ENCODE data around the gene FAM13A.
"Not testable (repeated sequence)": the region's sequence is repeated elsewhere in the genome, so short reads cannot be mapped to it uniquely, and the experiment has no call there.

FAM13A gene

DNA sequence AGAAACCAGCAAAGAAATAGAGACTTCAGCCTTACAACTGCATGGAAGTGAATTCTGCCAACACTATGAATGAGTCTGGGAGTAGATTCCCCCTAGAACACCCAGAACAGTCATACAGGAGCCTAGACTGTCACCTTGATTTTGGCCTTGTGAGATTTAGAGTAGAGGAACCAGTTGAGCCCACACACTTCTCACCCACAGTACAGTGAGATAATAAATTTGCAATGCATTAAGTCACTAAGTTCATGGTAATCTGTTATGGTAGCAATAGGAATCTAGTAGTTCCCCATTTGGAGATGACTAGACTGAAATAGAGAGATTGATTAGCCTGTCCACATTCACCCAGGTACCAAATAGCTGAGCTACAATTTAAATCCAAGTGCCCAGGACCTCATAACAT is 59.0 kb downstream of the FAM13A start:
- no peak for DNase-seq

DNA sequence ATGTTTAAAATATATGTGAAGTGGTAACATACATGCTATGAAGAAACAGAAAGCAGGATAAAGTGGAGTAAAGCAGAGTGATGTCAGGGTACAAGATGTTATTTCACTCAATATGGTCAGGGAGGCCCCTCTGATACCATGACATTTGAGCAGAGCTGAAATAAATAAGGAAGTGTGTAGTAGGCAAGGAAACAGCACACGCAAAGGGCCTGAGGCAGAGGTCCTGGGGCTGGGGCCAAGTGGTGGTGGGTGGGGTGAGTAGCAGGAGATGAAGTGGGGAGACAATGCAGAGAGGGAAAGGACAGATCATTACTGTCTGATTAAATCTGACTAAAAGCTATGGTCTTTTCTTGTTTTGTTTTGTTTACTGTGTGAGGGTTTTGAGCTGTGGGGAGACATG is 61.1 kb downstream of the FAM13A start:
- DNase-seq: no peak

DNA sequence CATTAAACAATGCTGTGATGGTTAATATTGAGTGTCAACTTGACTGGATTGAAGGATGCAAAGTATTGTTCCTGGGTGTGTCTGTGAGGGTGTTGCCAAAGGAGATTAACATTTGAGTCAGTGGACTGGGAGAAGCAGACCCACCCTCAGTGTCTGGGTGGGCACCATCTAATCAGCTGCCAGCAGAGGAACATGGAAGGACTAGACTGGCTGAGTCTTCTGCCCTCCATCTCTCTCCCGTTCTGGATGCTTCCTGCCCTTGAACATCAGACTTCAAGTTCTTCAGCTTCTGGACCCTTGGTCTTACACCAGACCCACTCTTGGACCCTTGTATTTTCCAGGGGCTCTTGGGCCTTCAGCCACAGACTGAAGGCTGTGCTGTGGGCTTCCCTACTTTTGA is 61.7 kb downstream of the FAM13A start:
- DNase-seq: not testable (repeated sequence)

DNA sequence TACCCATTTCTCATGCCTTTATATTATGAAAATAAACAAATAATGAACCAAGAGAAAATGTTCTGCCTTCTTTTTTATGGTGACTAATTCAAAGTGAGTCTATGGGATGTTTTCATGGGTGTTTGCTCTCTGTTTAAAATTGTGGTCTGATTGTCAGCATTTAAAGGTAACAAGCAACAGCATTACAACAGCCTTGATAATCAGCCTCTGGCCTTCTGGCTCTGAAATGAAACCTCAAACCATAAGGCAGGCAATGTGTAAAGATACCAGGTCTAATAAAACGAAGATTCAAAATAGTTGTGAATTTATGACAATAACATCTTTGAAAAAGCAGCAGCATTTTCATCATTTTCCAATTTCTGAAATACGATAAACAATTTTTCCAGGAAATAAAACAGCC is 63.7 kb downstream of the FAM13A start:
- no peak for DNase-seq

DNA sequence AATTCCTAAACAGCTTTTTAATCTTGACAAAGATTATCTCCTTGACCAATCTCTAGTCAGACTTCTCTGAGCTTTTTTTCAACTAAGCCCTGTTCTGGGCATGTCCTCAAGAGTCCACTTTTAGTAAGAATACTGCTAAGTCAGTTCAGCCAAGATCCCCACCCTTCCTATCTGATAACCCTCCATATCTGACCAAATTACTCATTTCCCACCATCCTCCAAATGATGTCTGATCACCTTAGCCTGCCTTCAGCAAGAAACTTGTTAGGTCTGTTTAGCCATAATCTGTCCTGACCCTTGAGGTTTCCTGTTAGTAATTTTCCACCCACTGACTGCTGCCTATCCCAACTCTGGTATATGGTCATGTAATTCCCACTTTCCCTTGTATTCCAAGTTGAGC is 65.2 kb downstream of the FAM13A start:
- no peak for DNase-seq

DNA sequence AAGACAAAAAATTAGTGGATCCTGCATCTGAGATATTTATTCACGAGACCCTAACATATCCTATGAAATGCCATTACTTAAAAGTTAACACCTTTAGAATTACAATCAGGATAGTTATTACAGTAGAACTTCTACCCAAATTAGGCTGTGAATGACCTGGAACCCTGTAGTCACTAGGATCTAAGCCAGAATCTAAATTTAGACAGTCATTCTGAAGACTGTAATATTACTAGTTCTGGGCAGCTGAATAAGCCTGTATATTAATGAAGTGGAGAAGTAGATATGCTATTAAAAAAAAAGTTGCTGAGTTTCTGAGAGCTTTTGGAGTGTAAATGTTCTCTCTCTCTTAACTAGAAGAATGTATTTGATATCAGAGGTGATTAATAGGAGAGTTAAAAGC is 67.0 kb downstream of the FAM13A start:
- no peak for DNase-seq

DNA sequence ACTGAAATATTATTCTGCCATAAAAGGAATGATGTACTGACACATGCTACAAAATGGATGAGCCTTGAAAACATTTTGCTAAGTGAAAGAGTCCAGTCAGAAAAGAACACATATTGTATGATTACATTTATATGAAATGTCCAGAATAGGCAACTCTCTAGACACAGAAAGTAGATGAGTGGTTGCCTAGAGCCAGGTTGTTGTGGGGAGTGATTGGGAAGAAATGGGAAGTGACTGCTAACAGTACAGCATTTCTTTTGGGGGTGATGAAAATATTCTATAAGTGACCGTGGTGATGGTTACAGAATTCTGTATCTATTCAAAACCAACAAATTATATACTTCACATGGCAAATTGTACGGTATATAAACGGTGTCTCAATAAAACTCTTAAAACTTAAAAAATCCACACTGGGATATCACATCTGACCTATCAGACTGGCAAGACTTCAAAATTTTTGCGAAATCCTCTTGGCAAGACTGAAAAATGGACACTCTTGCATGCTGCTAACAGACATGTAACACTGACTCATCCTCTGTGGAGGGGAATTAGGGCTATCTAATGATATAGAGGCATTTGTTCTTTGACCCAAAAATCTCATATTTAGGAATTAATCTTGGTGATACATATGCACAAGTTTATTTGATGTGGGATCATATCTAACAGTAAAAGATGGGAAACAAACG is 71.8 kb downstream of the FAM13A start:
- no peak for DNase-seq

DNA sequence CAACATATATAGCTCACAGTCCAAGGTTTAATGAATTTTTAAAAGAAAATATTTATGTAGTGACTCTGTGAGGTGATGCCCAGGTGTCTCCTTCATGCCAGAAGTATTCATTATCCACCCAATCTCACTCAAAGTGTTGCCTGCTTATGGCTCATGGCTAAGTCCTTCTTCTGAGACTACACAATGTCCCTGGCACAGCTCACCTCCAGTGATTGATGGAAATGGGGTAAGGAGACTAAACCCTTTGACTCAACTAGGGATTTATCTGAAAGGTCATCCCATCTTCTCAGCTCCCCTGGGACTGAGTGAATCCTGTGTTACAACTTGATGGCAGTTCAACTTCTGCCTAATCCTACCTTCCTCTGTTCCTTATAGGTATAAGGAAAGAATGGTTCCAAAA is 74.2 kb downstream of the FAM13A start:
- no peak for DNase-seq

DNA sequence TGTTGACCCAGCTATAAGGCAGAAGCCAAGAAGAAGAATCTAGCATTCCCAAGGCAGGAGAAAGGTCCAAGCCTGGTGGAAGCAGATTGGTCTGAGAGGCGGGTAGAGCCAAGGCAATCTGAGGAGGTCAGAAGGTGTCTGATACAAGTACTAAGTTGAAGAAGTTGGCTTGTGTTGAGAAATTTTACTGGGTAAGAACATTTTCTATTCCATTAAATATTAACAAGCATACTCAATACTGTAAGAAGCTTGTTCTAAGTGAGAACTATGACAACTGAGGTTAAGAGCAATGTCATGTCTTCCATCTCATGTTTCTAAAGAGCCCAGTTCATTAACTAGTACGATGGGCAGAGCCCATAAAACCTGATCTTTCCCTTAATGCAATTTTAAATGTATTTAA is 75.0 kb downstream of the FAM13A start:
- no peak for DNase-seq

DNA sequence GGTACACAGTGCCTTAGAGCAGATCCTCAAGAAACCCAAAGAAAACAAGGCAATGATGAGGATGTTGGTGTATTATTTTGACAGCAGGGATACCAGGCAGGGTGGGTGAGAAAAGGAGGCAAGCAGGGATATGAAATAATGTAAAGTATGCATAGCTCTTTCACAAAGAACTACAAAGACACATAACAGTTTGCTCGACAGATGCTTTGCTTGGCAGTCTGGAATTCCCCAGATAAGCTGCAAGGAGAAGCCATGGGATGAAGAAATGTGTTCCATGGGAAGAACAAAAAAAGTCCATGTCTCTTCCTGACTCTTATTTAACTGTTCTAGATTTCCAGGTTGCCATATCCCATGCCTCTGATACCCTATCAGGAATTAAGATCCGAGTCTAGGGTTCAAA is 75.4 kb downstream of the FAM13A start:
- no peak for DNase-seq

DNA sequence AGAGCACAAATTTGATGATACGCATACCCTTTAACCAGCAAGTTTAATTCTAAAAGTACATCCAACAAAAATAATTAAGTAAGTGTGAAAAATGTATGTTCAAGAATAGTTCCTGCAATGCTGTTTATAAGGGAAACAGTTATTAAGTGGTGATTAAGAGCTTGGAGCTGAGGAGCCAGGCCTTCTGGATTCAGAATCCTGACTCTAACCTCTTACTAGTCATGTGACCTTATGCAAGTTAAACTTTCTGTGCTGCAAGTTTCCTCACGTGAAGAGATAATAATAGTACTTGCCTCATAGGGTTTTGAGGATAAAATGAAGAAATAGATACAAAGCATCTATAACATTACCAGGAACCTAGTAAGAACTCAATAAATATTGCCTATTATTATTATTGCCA is 77.7 kb downstream of the FAM13A start:
- DNase-seq: no peak

DNA sequence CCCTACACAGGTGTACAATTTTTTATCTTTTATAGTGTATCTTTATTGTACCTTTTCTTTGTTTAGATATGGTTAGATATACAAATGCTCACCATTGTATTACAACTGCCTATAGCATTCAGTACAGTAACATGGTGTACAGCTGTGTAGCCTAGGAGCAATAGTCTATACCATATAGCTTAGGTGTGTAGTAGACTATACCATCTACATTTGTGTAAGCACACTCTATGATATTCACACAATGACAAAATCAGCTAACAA is 80.3 kb downstream of the FAM13A start:
- no peak for DNase-seq

DNA sequence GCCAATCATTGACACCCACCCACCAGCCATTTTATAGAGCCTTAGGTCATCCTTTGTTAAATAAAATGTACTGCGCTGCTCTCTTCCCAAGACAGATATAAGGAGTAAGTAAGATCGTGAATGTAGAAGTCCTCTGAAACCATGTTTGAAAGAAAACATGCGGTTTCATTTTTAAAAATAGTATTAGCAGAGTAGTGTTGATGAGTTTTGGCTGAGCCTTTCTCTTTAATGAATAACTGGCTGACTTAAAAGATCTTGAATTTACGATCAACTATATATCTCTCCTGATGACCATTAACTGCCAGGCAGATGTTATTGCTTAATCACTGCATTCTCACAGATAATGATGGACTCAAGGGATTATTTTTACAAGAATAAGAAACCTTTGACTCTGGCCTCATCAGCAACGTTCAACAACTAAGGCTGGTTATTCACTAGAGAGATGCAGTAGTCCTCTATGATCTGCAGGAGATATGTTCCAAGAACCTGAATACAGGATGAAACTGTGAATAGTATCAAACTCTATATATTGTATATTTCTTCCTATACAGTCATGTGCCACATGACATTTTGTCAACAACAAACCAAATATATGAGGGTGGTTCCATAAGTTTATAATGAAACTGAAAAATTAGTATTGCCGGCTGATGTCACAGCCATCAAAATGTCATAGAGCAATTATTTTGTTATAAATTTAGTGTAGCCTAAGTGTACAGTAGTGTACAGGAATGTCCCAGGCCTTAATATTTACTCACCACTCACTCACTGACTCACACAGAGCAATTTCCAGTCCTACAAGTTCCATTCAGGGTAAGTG is 80.8 kb downstream of the FAM13A start:
- no peak for DNase-seq

DNA sequence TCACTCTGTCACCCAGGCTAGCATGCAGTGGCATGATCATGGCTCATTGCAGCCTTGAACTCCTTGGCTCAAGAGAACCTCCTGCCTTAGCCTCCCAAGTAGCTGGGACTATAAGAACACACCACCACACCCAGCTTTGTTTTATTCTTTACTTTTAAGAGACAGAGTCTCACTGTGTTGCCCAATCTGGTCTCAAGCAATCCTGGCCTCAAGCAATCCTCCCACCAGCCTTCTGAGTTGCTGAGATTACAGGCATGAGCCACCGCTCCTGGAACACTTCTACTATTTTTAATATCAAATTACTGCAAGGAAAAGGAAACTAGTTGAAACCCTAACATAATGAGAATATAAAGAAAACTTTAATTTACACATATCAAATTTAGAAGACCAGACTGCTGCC is 85.4 kb downstream of the FAM13A start:
- DNase-seq: no peak

DNA sequence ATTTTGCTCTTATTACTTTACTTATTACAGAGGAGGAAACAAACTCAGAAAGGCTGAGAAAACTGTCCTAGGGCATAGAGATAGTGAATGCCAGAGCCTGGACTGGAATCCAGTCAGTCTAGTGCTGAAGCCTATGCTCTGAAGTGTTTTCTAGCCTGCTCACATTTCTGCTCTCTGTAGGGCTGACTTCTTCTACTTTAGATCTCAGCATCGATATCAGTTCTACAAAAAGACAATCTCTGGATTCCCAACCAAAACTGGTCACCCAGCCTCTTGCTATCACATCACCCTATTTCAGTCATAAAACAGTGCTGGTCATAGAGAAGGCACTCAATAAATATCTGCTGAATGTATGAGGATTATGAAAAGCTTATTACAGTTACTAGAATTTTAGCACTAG is 87.2 kb downstream of the FAM13A start:
- no peak for DNase-seq

DNA sequence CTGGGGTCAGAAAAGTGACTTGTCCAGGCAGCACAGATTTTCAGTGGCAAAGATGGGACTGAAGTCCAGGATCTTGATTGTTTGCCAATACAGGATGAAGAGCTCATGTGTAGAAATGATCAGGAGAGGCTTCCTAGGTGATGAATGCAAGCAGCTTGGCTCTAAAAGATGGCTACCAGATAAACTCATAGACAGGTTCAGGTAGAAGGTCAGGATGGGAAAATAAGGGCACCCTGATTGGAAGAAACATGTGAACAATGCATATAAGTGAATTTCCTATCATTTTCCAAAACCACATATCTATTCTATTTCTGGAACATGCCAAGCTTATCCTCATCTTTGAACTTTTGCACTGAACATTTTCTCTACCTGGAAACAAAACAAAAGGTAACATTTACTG is 87.7 kb downstream of the FAM13A start:
- DNase-seq: no peak

DNA sequence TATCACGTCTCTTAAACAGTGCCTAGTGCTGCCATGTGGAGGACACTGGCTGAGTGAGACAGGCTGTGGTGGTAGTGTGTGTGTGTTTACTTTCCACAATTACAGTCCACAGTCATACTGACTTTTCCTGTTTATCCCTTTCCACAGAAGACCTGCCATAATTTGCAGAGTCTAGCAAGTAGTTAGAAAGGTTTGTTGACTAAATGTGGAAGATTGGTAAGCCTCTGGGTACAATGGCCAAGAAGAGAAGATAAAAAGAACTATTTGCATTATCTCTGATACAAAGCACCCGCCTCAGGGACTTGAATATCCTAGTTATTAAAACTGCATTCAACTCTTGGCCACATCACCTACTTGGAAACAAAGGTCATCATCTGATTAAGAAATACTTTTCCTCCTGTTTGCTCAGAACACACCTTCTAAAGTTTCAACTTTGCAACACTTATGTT is 89.1 kb downstream of the FAM13A start:
- no peak for DNase-seq

DNA sequence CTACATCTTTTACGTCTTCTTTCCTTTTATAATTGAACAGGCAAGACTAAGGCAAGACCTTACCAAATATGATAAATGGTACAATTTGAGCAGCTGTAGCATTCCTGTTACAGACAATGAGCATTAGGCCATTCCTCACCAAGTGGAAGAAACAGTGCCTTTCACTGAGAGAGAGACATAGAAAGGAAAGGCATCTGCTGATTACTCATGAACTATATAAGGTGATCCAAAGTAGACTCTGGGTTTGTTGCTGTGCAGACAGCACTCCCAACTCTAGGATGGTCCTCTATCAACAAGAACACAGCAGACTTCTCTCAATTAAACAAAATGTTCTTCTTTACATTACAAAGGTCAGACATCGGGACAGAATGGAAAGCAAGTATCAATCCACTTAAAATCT is 91.9 kb downstream of the FAM13A start:
- no peak for DNase-seq

DNA sequence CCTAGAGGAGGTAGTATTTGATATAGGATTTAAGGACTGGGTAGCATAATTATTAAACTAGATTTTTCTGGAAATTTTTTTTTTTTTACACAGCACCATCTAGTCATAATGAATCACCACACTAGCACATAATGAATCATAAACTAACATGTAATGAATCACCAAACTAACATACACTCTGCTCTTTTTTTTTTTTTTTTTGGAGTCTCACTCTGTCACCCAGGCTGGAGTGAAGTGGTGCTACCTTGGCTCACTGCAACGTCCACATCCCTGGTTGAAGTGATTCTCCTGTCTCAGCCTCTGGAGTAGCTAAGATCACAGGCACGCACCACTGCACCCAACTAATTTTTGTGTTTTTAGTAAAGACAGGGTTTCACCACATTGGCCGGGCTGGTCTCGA is 92.5 kb downstream of the FAM13A start:
- no peak for DNase-seq

DNA sequence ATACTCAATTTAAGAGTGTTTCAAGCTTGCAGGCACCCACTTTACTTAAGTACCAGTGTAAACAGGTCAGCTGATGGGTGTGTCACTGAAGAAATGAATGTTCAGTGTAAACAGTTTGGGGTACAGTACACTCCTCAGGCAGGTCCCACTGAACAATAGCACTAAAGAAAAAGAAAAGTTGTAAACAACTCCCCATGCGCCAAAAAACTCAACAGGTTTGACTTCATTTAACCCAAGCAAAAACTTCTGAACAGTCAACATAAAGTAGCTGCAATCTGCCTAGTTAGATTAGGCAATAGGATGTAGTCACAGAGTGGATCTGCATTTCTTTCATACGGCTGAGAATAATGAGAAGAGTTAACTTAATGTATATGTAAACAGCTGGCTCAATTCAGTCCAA is 93.2 kb downstream of the FAM13A start:
- no peak for DNase-seq

DNA sequence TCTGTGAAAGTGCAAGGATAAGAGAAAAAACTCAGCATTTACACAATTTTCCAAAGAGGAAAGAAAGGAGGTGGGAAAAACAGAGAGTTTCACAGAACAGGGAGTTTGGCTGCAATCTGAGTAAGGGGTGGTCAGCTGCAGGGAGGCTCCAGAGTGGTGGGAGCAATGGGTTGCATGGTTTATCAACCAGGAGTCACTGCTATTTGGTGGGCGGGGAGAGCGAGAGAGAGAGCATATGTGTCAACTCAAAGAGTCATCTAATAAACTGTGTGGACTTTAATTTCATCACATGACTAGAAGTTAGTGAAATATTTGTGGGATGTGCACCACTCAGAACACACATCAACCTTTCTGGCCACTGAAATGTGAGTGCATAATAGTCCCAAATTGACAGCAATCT is 94.6 kb downstream of the FAM13A start:
- no peak for DNase-seq

DNA sequence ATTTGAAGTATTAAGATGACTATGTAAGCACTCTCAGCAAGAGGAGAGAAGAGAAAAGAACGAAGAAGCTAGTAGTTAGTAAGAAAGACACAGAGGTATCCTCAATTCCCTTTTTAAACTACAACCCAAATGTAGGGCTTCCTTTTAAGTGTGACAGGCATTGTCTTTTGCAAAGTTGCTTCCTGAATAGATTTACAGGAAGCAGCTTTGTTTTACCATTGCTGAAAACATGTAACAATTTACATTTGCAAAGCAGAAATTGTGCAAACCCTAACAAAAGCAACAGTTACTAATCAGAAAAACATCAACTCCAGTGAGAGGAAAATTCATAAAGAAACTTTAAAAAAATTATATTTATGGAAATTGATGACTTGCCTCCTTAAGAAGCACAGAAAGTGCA is 96.4 kb downstream of the FAM13A start:
- no peak for DNase-seq

DNA sequence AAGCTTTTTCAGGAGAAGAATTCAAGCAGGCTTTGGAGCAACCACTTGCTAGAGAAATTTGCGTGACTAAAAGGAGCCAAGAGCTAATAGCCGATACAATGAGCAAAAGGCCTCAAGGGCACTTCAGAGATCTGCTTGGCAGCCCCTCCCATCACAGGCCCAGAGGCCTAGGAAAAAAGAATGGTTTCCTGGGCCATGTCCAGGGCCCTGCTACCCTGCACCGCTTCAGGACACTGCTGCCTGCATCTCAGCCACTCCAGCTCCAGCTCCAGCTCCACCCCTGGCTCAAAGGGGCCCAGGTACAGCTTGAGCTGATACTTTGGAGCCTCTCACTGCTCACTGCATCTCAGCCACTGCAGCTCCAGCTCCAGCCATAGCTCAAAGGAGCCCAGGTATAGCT is 98.9 kb downstream of the FAM13A start:
- DNase-seq: no peak

DNA sequence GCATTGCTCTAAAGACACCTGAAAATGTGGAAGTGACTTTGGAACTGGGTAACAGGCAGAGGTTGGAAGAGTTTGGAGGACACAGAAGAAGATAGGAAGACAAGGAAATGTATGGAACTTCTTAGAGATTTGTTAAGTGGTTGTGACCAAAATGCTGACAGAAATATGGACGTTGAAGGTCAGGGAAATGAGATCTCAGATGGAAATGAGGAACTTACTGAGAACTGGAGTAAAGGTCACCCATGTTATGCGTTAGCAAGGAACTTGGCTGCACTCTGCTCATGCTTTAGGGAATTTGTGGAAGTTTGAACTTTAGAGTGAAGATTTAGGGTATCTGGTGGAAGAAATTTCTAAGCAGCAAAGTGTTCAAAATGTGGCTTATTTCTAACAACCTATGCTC is 99.4 kb downstream of the FAM13A start:
- no peak for DNase-seq
